Immature natural killer cell (primary cell): ENCODE results near the gene BRIP1. TPM values are rescaled to one million over a fixed set of nuclear protein-coding genes. Genes with fewer than 3 reads are reported as not detected.

Experiments
- DNase-seq, 3 donors: peaks; one replicate each; pipeline ENCODE4 v3.0.0; 2022; ENCODE audit warnings: mixed read lengths in 1 of 3
- H3K27ac Mint-ChIP-seq, 6 donors: one replicate each; pipeline ENCODE4 v1.8.0; 2020; ENCODE audit warnings: mixed read lengths in 6 of 6, mild to moderate bottlenecking in 5 of 6, inconsistent platforms in 4 of 6, moderate library complexity in 3 of 6
- H3K27me3 Mint-ChIP-seq, 3 donors: one replicate each; pipeline ENCODE4 v1.8.0; 2020 to 2021; ENCODE audit warnings: low read depth in 3 of 3, mild to moderate bottlenecking in 3 of 3, mixed read lengths in 3 of 3, moderate library complexity in 3 of 3, inconsistent platforms in 1 of 3
- H3K36me3 Mint-ChIP-seq, 3 donors: one replicate each; pipeline ENCODE4 v1.8.0; 2020; ENCODE audit warnings: mixed read lengths in 3 of 3, inconsistent platforms in 2 of 3, mild to moderate bottlenecking in 2 of 3
- H3K4me1 Mint-ChIP-seq, 2 donors: one replicate each; pipeline ENCODE4 v1.8.0; 2020; ENCODE audit warnings: inconsistent platforms in 2 of 2, mild to moderate bottlenecking in 2 of 2, mixed read lengths in 2 of 2, moderate library complexity in 1 of 2
- H3K4me3 Mint-ChIP-seq, 5 donors: one replicate each; pipeline ENCODE4 v1.8.0; 2020; ENCODE audit warnings: mild to moderate bottlenecking in 5 of 5, mixed read lengths in 5 of 5, inconsistent platforms in 3 of 5, moderate library complexity in 3 of 5
- H3K9me3 Mint-ChIP-seq, 6 donors: one replicate each; pipeline ENCODE4 v1.8.0; 2020; ENCODE audit warnings: mild to moderate bottlenecking in 6 of 6, mixed read lengths in 6 of 6, inconsistent platforms in 4 of 6, moderate library complexity in 3 of 6
- polyA plus RNA-seq, 3 donors: library from polyadenylated mRNA; unstranded; fragments of 300-500 nt; fragmentation: Illumina TruSeq; gene quantifications; one replicate each; pipeline ENCODE4 v1.2.3, GENCODE V29; 2021

Gene BRIP1
- polyA plus RNA-seq, 3 donors from 2014 or later: 0.68 to 2.4 (median 0.72) TPM

DNA sequence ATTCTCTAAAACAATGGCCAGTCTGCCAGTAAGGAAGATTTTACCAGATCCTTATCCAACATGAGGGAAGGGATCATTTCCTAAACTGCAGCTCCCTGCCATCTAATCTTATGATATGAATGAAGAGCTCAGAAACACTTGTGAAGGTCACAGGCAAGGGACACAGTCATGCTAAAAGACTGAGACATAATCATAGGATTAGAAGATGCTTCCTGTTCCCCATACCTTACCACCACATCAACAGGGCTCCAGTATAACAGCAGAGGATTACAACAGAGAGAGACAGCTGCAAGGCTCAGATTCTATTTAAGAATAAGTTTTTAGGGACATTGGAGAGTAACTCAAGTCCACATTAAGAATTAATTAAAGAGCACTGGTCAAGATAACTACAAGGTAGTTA lies 93.3 kb downstream of the BRIP1 start:
- Mint-ChIP-seq H3K4me3 (no peak overlapping the region), H3K4me1 (no peaks in the 10 kb centered on the region), H3K36me3 (peaks cover 15 to 27% (median 21%) of the 10 kb centered on the region in 3 donors), H3K27me3 (no peaks in the 10 kb centered on the region), H3K9me3 (peaks cover 4 to 19% (median 11%) of the 10 kb centered on the region in 6 donors), H3K27ac (no peak overlapping the region)
- no peak for DNase-seq

DNA sequence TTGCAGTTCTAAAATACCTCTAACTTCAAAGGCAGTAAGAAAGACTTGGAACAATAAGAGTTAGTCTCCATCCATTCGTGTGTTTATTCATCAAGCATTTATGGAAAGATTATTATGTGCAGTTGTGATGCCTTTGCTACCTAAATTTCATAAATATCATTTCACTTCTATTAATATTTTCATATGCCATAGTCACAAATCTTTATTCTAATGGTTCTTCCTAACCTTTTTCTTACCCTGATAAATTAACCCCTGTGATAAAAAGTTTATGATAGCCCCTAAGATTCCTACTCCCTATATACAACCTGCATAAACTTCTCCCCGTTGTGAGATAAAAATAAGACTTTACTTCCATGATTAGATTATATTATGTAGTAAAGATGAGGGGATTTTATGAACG lies 94.9 kb downstream of the BRIP1 start:
- Mint-ChIP-seq H3K9me3 (peaks cover 4 to 19% (median 11%) of the 10 kb centered on the region in 6 donors), H3K27me3 (no peaks in the 10 kb centered on the region), H3K27ac (no peak overlapping the region), H3K36me3 (peaks cover 15 to 22% (median 18%) of the 10 kb centered on the region in 3 donors), H3K4me1 (no peaks in the 10 kb centered on the region), H3K4me3 (no peak overlapping the region)
- DNase-seq: no peak

DNA sequence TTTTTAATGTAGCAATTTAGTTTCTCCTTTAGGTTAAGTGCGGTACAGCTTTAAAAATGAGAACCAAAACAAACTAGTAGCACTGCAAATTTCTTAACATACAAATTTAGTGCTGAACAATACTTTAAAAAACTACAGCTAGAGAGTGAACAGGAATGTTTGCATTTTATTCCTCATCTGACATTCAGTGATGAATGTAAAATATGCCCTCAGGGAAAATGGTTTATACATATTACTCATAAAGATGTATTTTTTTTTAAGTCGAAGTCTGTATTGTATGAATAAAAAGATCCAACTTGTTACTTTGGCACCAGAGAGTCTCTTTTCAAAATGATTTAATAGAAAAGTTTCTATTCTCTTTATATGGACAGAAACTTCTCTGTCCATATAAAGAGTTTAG lies 96.8 kb downstream of the BRIP1 start:
- Mint-ChIP-seq H3K4me1 (no peaks in the 10 kb centered on the region), H3K4me3 (no peak overlapping the region), H3K27me3 (no peaks in the 10 kb centered on the region), H3K36me3 (peaks cover 15 to 24% (median 15%) of the 10 kb centered on the region in 3 donors), H3K9me3 (peaks cover 4 to 19% (median 11%) of the 10 kb centered on the region in 6 donors), H3K27ac (no peak overlapping the region)
- no peak for DNase-seq

- H3K9me3 Mint-ChIP-seq: peaks cover 0 to 5% (median 2%) of the 10 kb centered on the region in 6 donors
- no peak for DNase-seq
- H3K27me3 Mint-ChIP-seq: no peaks in the 10 kb centered on the region
- H3K4me3 Mint-ChIP-seq: no peak overlapping the region
- no peaks in the 10 kb centered on the region for H3K4me1 Mint-ChIP-seq
- no peak overlapping the region for H3K27ac Mint-ChIP-seq
- H3K36me3 Mint-ChIP-seq: peaks cover 3 to 19% (median 14%) of the 10 kb centered on the region in 3 donors
These were observed 98.5 kb downstream of the BRIP1 start for GRCh38 chr17:61764846-61765245.

- peaks cover 0 to 4% (median 1%) of the 10 kb centered on the region in 6 donors for H3K9me3 Mint-ChIP-seq
These were observed 101.5 kb downstream of the BRIP1 start for GRCh38 chr17:61761827-61762226.

DNA sequence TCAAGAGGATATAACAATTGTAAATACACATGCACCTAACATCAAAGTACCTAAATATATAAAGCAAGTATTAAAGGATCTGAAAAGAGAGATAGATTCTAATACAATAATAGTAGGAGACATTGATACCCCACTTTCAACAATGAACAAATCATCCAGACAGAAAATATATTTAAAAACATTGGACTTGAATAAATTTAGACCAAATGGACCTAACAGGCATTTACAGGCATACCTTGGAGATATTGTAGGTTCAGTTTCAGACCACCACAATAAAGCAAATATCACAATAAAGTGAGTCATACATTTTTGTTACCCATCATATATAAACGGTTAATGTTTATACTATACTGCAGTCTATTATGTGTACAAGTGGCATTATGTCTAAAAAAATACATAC lies 104.0 kb downstream of the BRIP1 start:
- Mint-ChIP-seq H3K4me1 (peaks cover 0 to 5% of the 10 kb centered on the region in 2 donors), H3K27ac (no peak overlapping the region), H3K27me3 (no peaks in the 10 kb centered on the region), H3K4me3 (no peak overlapping the region), H3K9me3 (peaks cover 0 to 4% (median 1%) of the 10 kb centered on the region in 6 donors), H3K36me3 (peaks cover 0 to 27% (median 15%) of the 10 kb centered on the region in 3 donors)
- no peak for DNase-seq

More at GRCh38 chr17:61761827-61762226, 101.5 kb downstream of the BRIP1 start:
- H3K27me3 Mint-ChIP-seq: no peaks in the 10 kb centered on the region
- H3K36me3 Mint-ChIP-seq: peaks cover 0 to 24% (median 15%) of the 10 kb centered on the region in 3 donors
- H3K4me1 Mint-ChIP-seq: peaks cover 0 to 5% of the 10 kb centered on the region in 2 donors
- H3K4me3 Mint-ChIP-seq: no peak overlapping the region
- H3K27ac Mint-ChIP-seq: no peak overlapping the region
- no peak for DNase-seq

DNA sequence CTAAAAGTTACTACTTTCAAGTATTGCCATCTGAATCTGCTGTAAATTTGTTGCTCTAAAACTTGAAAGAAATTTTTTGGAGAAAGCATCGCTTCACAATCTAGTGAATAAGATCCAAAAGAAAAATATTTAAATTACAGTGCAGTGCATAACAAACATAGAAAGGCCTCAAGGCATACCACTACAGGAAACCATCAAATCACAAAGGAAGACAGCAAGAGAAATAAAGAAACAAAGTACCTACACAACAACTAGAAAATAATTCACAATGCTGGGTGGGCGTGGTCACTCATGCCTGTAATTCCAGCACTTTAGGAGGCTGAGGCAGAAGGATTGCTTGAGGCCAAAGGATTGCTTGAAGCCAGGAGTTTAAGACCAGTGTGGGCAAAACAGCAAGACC lies 104.9 kb downstream of the BRIP1 start:
- H3K4me3 Mint-ChIP-seq: no peak overlapping the region
- peaks cover 0 to 5% of the 10 kb centered on the region in 2 donors for H3K4me1 Mint-ChIP-seq
- no peak for DNase-seq
- peaks cover 0 to 27% (median 15%) of the 10 kb centered on the region in 3 donors for H3K36me3 Mint-ChIP-seq
- H3K27me3 Mint-ChIP-seq: no peaks in the 10 kb centered on the region
- H3K27ac Mint-ChIP-seq: no peak overlapping the region
- peaks cover 0 to 4% (median 1%) of the 10 kb centered on the region in 6 donors for H3K9me3 Mint-ChIP-seq

DNA sequence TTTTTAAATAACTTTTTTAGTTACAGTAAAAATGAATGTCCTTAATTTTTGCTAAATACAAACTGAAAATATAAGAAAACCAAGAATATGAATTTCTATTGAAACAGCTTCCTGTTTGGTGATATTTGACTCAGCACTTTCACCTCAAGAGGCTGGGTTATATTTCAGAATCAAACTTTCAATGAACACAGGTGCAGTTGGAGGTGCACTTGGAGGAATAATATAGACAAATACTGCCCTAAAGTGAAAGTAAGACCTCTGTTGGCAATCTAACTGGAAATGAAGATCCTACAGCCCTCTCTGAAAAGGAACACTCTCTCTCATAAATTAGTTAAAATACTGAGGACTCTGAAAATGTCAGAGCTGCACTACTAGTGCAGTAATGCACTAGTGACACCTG lies 106.2 kb downstream of the BRIP1 start:
- DNase-seq: no peak
- Mint-ChIP-seq H3K27me3 (no peaks in the 10 kb centered on the region), H3K4me1 (peaks cover 0 to 5% of the 10 kb centered on the region in 2 donors), H3K9me3 (peaks cover 0 to 4% (median 1%) of the 10 kb centered on the region in 6 donors), H3K27ac (no peak overlapping the region), H3K4me3 (no peak overlapping the region), H3K36me3 (peaks cover 0 to 27% (median 15%) of the 10 kb centered on the region in 3 donors)

DNA sequence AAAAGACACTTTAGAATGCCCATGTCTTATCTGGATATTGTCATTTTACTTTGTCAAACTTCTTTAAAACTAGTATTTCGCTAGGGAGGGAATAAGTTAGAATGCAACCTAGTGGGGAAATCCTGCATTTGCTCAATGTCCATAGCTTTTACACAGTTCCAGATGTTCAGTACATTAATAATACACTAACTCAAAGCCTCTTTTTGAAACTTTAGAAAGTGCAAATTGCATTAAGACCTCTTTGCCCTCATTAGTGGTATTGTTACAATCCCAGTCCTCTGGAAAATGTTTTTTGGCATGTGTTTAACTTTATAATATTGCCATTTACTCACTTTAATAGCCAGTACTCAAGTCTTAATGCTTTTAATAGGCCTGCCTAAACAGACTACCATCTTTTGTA lies 106.8 kb downstream of the BRIP1 start:
- Mint-ChIP-seq H3K9me3 (peaks cover 0 to 4% (median 1%) of the 10 kb centered on the region in 6 donors), H3K36me3 (peaks cover 0 to 23% (median 15%) of the 10 kb centered on the region in 3 donors), H3K27ac (no peak overlapping the region), H3K4me3 (no peak overlapping the region), H3K4me1 (peaks cover 0 to 5% of the 10 kb centered on the region in 2 donors), H3K27me3 (no peaks in the 10 kb centered on the region)
- DNase-seq: no peak

DNA sequence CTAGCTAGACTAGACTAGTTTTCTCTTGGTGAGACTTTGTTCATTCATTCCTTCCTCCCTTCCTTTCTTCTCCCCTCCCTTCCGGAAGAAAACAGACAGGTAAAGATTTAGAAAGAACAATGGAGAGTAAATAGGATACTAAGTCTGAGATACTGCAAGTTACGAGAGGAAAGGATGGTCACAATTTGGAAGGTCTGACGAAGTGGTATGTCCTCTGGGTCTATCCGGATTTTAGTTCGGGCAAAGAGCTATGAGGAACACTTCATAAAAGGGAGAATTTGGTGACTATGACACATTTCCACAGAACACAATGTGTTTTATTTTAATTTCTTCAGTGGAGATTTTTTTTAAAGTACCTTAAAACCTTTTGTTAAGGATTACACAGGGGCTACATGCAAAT lies 107.7 kb downstream of the BRIP1 start:
- Mint-ChIP-seq H3K9me3 (peaks cover 0 to 4% (median 0%) of the 10 kb centered on the region in 6 donors), H3K36me3 (peaks cover 0 to 20% (median 10%) of the 10 kb centered on the region in 3 donors), H3K27ac (no peak overlapping the region), H3K4me3 (no peak overlapping the region), H3K4me1 (peaks cover 0 to 5% of the 10 kb centered on the region in 2 donors), H3K27me3 (peaks cover 0 to 2% (median 0%) of the 10 kb centered on the region in 3 donors)
- DNase-seq: no peak

DNA sequence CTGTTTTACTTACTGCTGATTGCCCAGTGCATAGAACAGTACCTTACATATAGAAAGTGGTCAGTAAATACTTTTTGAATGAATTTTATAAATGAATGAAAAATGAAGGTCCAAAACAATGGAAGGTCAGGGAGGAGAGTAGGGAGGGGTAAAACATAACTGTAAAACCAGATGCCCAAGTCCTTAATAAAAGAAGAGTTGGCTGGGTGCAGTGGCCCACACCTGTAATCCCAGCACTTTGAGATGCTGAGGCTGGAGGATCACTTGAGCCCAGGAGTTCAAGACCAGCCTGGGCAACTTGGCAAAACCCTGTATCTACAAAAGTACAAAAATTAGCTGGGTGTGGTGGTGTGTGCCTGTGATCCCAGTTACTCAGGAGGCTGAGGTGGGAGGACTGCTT lies 108.2 kb downstream of the BRIP1 start:
- no peak overlapping the region for H3K4me3 Mint-ChIP-seq
- peaks cover 0 to 16% (median 6%) of the 10 kb centered on the region in 3 donors for H3K36me3 Mint-ChIP-seq
- H3K27me3 Mint-ChIP-seq: peaks cover 0 to 2% (median 0%) of the 10 kb centered on the region in 3 donors
- H3K9me3 Mint-ChIP-seq: peaks cover 0 to 4% (median 0%) of the 10 kb centered on the region in 6 donors
- DNase-seq: no peak
- H3K4me1 Mint-ChIP-seq: peaks cover 0 to 5% of the 10 kb centered on the region in 2 donors
- H3K27ac Mint-ChIP-seq: no peak overlapping the region

GRCh38 chr17:61754124-61754523 lies 109.2 kb downstream of the BRIP1 start:
- DNase-seq: no peak
- H3K36me3 Mint-ChIP-seq: peaks cover 0 to 11% (median 6%) of the 10 kb centered on the region in 3 donors
- H3K9me3 Mint-ChIP-seq: peaks cover 0 to 3% (median 0%) of the 10 kb centered on the region in 6 donors
- peaks cover 0 to 5% of the 10 kb centered on the region in 2 donors for H3K4me1 Mint-ChIP-seq
- H3K27me3 Mint-ChIP-seq: peaks cover 0 to 2% (median 0%) of the 10 kb centered on the region in 3 donors
- H3K27ac Mint-ChIP-seq: no peak overlapping the region
- H3K4me3 Mint-ChIP-seq: no peak overlapping the region

DNA sequence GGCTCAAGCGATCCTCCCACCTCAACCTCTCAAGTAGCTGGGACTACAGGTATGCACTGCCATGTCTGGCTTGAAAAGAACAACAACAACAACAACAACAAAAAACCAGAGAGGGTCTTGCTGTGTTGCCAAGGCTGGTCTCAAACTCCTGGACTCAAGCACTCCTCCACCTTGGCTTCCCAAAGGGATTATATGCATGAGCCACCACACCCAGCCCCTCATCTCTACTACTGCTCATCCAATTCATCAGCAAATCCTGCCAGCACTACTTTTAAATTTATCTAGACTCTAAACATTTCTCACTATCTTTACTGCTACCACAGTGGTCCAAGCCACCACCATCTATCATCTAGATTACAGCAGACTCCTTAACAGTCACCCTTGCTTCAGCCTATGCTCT lies 109.6 kb downstream of the BRIP1 start:
- H3K27me3 Mint-ChIP-seq: peaks cover 0 to 2% (median 0%) of the 10 kb centered on the region in 3 donors
- peaks cover 0 to 3% (median 0%) of the 10 kb centered on the region in 6 donors for H3K9me3 Mint-ChIP-seq
- peaks cover 0 to 5% of the 10 kb centered on the region in 2 donors for H3K4me1 Mint-ChIP-seq
- no peak overlapping the region for H3K4me3 Mint-ChIP-seq
- peaks cover 0 to 8% (median 6%) of the 10 kb centered on the region in 3 donors for H3K36me3 Mint-ChIP-seq
- no peak for DNase-seq
- no peak overlapping the region for H3K27ac Mint-ChIP-seq

DNA sequence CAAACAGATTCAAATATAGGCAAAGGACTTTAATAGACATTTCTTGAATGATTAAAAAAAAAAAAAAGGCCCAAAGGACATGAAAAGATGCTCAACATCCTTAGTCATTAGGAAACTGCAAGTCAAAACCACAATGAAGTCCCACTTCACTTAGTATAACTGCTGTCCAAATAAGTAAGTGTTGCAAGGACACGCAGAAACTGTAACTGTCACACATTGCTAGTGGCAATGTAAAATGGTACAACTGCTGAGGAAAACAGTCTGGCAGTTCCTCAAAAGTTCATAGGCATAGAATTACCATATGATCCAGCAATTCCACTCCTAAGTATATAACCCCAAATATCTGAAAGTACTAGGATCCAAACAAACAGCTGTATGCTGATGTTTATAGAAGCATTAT lies 112.7 kb downstream of the BRIP1 start:
- Mint-ChIP-seq H3K27me3 (peaks cover 0 to 2% (median 0%) of the 10 kb centered on the region in 3 donors), H3K4me1 (no peaks in the 10 kb centered on the region), H3K36me3 (peaks cover 0 to 14% (median 0%) of the 10 kb centered on the region in 3 donors), H3K9me3 (peaks cover 0 to 3% (median 0%) of the 10 kb centered on the region in 6 donors), H3K4me3 (no peak overlapping the region), H3K27ac (no peak overlapping the region)
- DNase-seq: no peak
